K562 (cell line): ENCODE data around the gene ATP6V0D1. TPM values are rescaled to one million over a fixed set of nuclear protein-coding genes. Genes with fewer than 3 reads are reported as not detected.

Experiments used
- ATAC-seq: fragments of 200-7000 bp; cut with Tn5 transposase; 3 replicates; pipeline ENCODE4 v1.9.1; 2020; ENCODE audit warnings: moderate library complexity
- BruUV-seq: library from RNA; stranded (reverse); fragments of 400-500 nt; replicated peaks from 2 replicates; lab custom pipeline; 2021; lab: Mats Ljungman, UMichigan
- CTCF ChIA-PET: fragments of 300-600 bp; formaldehyde crosslinking; extraction: SDS; loops from one replicate; lab custom pipeline; 2021; ENCODE audit warnings: low intra/inter-chr PET ratio; lab: Yijun Ruan, JAX
- POLR2A ChIA-PET: fragments of 300-600, 350-650 bp; sonication (Branson Sonifier 250); formaldehyde crosslinking; extraction: SDS; loops from one replicate; lab custom pipeline; 2021; ENCODE audit warnings: antibody characterized with exemption, inconsistent platforms; lab: Yijun Ruan, JAX
- DNase-seq, 4 experiments: peaks; one replicate each; pipeline versions ENCODE4 v3.0.0 to v3.0.0-alpha.2; 2011 to 2018; ENCODE audit warnings: low spot score in 3 of 4, mixed read lengths in 3 of 4; ENCODE audit errors: extremely low read depth in 1 of 4
- FAIRE-seq: peaks from 2 replicates; lab custom pipeline; 2011; peaks lifted over from hg19 to GRCh38; lab: Jason Lieb, UNC
- H2AFZ ChIP-seq: 2 replicates; pipeline ENCODE4 v1.6.0; 2011; ENCODE audit warnings: low read depth, low read length, control low read depth, inconsistent platforms
- H3K27ac ChIP-seq: fragments of 200-600 bp; 3 replicates; pipeline ENCODE4 v1.8.0; 2011; ENCODE audit warnings: low read depth, mild to moderate bottlenecking, control low read depth, inconsistent platforms, low read length, moderate library complexity, mixed read lengths; ENCODE audit errors: extremely low read depth
- H3K27me3 ChIP-seq, 2 experiments: fragments of 300-600 bp in 1 of 2; 2 replicates in 1 of 2; 3 replicates in 1 of 2; pipeline versions ENCODE4 v1.6.0 to v1.8.0; 2011; ENCODE audit warnings: inconsistent platforms in 2 of 2, low read length in 2 of 2, mild to moderate bottlenecking in 1 of 2, mixed read lengths in 1 of 2, moderate library complexity in 1 of 2; ENCODE audit not compliant: control insufficient read depth in 2 of 2, insufficient read depth in 2 of 2
- H3K36me3 ChIP-seq: fragments of 300-600 bp; 3 replicates; pipeline ENCODE4 v1.8.0; 2011; ENCODE audit warnings: mild to moderate bottlenecking, low read length, inconsistent platforms; ENCODE audit not compliant: control insufficient read depth, insufficient read depth
- H3K4me1 ChIP-seq, 2 experiments: fragments of 200-600 bp in 1 of 2; replicated peaks in 1 of 2; 2 replicates in 1 of 2; 3 replicates in 1 of 2; pipeline versions ENCODE4 v1.5.1 to v1.8.0; 2011; ENCODE audit warnings: inconsistent platforms in 2 of 2, low read length in 2 of 2, mild to moderate bottlenecking in 1 of 2, mixed read lengths in 1 of 2, moderate library complexity in 1 of 2; ENCODE audit not compliant: control insufficient read depth in 2 of 2, insufficient read depth in 2 of 2
- H3K4me2 ChIP-seq: 2 replicates; pipeline ENCODE4 v1.6.1; 2011; ENCODE audit warnings: low read length, control low read depth, inconsistent platforms, mixed read lengths; ENCODE audit not compliant: insufficient read depth
- H3K4me3 ChIP-seq: fragments of 200-600 bp; sonication (generic), shearing (Covaris generic); 2 replicates; pipeline ENCODE4 v1.5.1; 2016; ENCODE audit warnings: control low read depth, inconsistent platforms
- H3K79me2 ChIP-seq: fragments of 200-600 bp; 3 replicates; pipeline ENCODE4 v1.8.0; 2011; ENCODE audit warnings: low read length, inconsistent platforms; ENCODE audit not compliant: control insufficient read depth, insufficient read depth
- H3K9ac ChIP-seq, 2 experiments: 2 replicates each; pipeline versions ENCODE4 v1.6.0 to v1.6.1; 2011; ENCODE audit warnings: low read depth in 2 of 2, low read length in 2 of 2, control low read depth in 1 of 2, inconsistent platforms in 1 of 2, mild to moderate bottlenecking in 1 of 2, mixed read lengths in 1 of 2; ENCODE audit not compliant: insufficient read depth in 1 of 2
- H3K9me1 ChIP-seq: one replicate; pipeline ENCODE4 v1.6.0; 2011; ENCODE audit warnings: inconsistent platforms, mild to moderate bottlenecking, low read length, moderate library complexity; ENCODE audit not compliant: control insufficient read depth, insufficient read depth
- H3K9me3 ChIP-seq: replicated peaks from 2 replicates; pipeline ENCODE4 v1.5.1; 2011; ENCODE audit warnings: low read depth, low read length, inconsistent platforms; ENCODE audit not compliant: control insufficient read depth, insufficient read depth
- H4K20me1 ChIP-seq: replicated peaks from 2 replicates; pipeline ENCODE4 v1.6.1; 2011; ENCODE audit warnings: low read length, inconsistent platforms, mixed read lengths; ENCODE audit not compliant: control insufficient read depth, insufficient read depth
- KDM5B ChIP-seq: fragments of 200-600 bp; sonication (generic); IDR thresholded peaks from 2 replicates; pipeline ENCODE4 v1.6.1; 2012; ENCODE audit warnings: low read depth, mild to moderate bottlenecking, moderate library complexity, low read length, control low read depth, inconsistent platforms; ENCODE audit not compliant: insufficient replicate concordance
- PTBP1 ChIP-seq: fragments of 200-400 bp; formaldehyde crosslinking; IDR thresholded peaks from 2 replicates; pipeline ENCODE4 v1.6.1; 2017; ENCODE audit warnings: low read depth, low read length
- SMAD2 ChIP-seq: fragments of 150-350 bp; IDR thresholded peaks from 2 replicates; pipeline ENCODE4 v1.6.1; 2014; ENCODE audit warnings: low read depth, mild to moderate bottlenecking, low read length
- SRSF1 ChIP-seq: fragments of 200-400 bp; formaldehyde crosslinking; IDR thresholded peaks from 2 replicates; pipeline ENCODE4 v1.6.1; 2017; ENCODE audit warnings: mild to moderate bottlenecking, low read depth, low read length, moderate library complexity
- SRSF3 ChIP-seq: fragments of 200-400 bp; formaldehyde crosslinking; IDR thresholded peaks from 2 replicates; pipeline ENCODE4 v1.6.1; 2016; ENCODE audit warnings: mild to moderate bottlenecking, low read length, moderate library complexity; ENCODE audit not compliant: insufficient read depth
- SRSF9 ChIP-seq: fragments of 200-400 bp; formaldehyde crosslinking; IDR thresholded peaks from 2 replicates; pipeline ENCODE4 v1.6.1; 2017; ENCODE audit warnings: low read depth, low read length, borderline replicate concordance
- TRIM28 ChIP-seq: fragments of 450-650 bp; IDR thresholded peaks from 2 replicates; pipeline ENCODE4 v1.6.1; 2017
- ZKSCAN1 ChIP-seq: fragments of 150-350 bp; IDR thresholded peaks from 2 replicates; pipeline ENCODE4 v1.6.1; 2016; ENCODE audit warnings: low read depth, low read length
- ZNF232 ChIP-seq: sonication (generic); formaldehyde crosslinking; IDR thresholded peaks from 2 replicates; pipeline ENCODE4 v1.8.0; 2022; ENCODE audit warnings: mild to moderate bottlenecking, missing genetic modification reagents
- ZNF79 ChIP-seq: fragments of 250-450 bp; sonication (Bioruptor Pico); IDR thresholded peaks from 2 replicates; pipeline ENCODE4 v1.4.0; 2020; ENCODE audit warnings: low read depth, mild to moderate bottlenecking, moderate library complexity
- WGBS: fragments of 100-300 bp; shearing (Covaris generic); methylation state at CpG from one replicate; pipeline ENCODE4 v1.1.6; 2016; ENCODE audit warnings: low coverage, mixed read lengths; ENCODE audit not compliant: insufficient coverage; ENCODE audit errors: missing lambda C conversion rate; 5-methylcytosine and 5-hydroxymethylcytosine counted together
- in situ Hi-C: fragments of 300-500 bp; cut with MboI; formaldehyde crosslinking; loops from 4 replicates; pipeline ENCODE4 v1.15.0; 2018; ENCODE audit warnings: inconsistent platforms, mixed read lengths
- intact Hi-C: fragments of 100-400 bp; cut with micrococcal nuclease; formaldehyde crosslinking; loops from 2 replicates; pipeline ENCODE4 v1.14.2; 2022
- polyA plus RNA-seq, 8 experiments: library from polyadenylated mRNA; depleted of rRNA in 4 of 8; stranded (reverse) in 5 of 8; unstranded in 3 of 8; fragments of >200 nt; fragmentation: Nextera tagmentation in 2 of 8; fragmentation: Illumina TruSeq in 1 of 8; extraction: Ambion mirVana in 2 of 8; extraction: Trizol in 1 of 8; gene quantifications; 2 replicates each; pipeline versions ENCODE4 v1.2.1 to v1.2.3, GENCODE V29; 2011 to 2014; ENCODE audit warnings: inconsistent platforms in 1 of 8, missing spikeins in 1 of 8
- total RNA-seq, 7 experiments: library from RNA; depleted of rRNA in 6 of 7; stranded (reverse); fragments of >200 nt in 6 of 7; fragmentation: Illumina TruSeq in 2 of 7; extraction: Trizol in 2 of 7; gene quantifications; 2 replicates each; pipeline versions ENCODE4 v1.2.1 to v1.2.3, GENCODE V29; 2011 to 2021; ENCODE audit warnings: low replicate concordance in 1 of 7
- TF ChIP-seq, protein P1 (sequence below): fragments of 450-650 bp; formaldehyde crosslinking; IDR thresholded peaks from 2 replicates; pipeline ENCODE4 v1.4.0; 2020; ENCODE audit warnings: mild to moderate bottlenecking
- TF ChIP-seq, protein P2 (sequence below): fragments of 200-800 bp; sonication (Bioruptor generic); IDR thresholded peaks from 2 replicates; pipeline ENCODE4 v1.6.1; 2017; ENCODE audit warnings: missing genetic modification characterization, missing compliant biosample characterization
- TF ChIP-seq, protein P3 (sequence below), 3 experiments: fragments of 200-800 bp in 1 of 3; sonication (Bioruptor generic) in 1 of 3; sonication (generic) in 1 of 3; formaldehyde crosslinking in 1 of 3; IDR thresholded peaks; 2 replicates each; pipeline versions ENCODE4 v1.6.1 to v1.8.0; 2016 to 2022; ENCODE audit warnings: mild to moderate bottlenecking in 2 of 3, missing compliant biosample characterization in 2 of 3, missing genetic modification characterization in 2 of 3, missing genetic modification reagents in 1 of 3
- TF ChIP-seq, protein P4 (sequence below): sonication (generic); formaldehyde crosslinking; IDR thresholded peaks from 2 replicates; pipeline ENCODE4 v1.5.0; 2020; ENCODE audit warnings: missing genetic modification reagents

Gene ATP6V0D1
- total and polyA plus RNA-seq, 9 of the 15 experiments (the other 6 are each of a cell fraction or from before 2014, with no cell fraction given) = 23.2 to 69.7 (median 45.6) TPM

DNA sequence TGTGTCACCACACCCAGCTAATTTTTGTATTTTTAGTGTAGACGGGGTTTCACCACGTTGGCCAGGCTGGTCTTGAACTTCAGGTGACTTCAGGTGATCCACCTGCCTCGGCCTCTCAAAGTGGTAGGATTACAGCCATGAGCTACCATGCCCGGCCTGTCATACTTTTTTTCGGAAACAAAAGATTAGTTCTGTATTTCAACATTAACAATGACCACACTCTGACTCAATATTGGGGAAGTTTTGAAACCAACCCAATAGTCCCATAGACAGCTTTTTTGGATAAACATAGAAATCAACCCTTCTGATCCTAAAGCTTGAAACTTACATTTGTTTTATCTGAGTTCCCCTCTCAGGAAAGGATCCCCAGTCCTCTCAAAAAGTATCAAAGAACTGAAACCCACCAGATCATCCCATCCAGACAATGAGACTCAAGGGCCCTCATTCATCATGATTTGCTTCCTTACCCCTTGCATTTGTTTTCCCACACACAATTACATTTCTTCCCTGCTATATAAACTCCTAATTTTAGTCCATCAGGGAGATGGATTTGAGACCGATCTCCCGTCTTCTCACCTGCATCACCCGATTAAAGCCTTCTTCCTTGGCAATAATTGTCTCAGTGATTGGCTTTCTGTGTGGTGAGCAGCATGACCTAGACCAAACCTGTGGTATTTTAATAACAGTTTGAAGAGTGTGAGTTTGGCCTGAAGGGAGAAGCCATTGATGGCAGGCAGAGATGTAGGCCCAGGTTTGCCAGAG is 9.6 kb upstream of the ATP6V0D1 start:
- Histone ChIP-seq H2AFZ (no peak overlapping the region), H3K27me3 (no peaks in the 10 kb centered on the region), H3K9me1 (no peaks in the 10 kb centered on the region), H4K20me1 (no peaks in the 10 kb centered on the region), H3K4me3 (no peak overlapping the region), H3K27ac (no peak overlapping the region), H3K36me3 (no peaks in the 10 kb centered on the region), H3K9ac (no peak overlapping the region), H3K4me2 (no peak overlapping the region), H3K9me3 (peaks cover 2% of the 10 kb centered on the region), H3K79me2 (no peaks in the 10 kb centered on the region), H3K4me1 (peaks cover 0 to 3% of the 10 kb centered on the region in 2 experiments; a peak in 2 of 5 replicates)
- intact Hi-C loops = no loop called here
- ChIA-PET CTCF (no interaction called here), POLR2A (interaction anchor here (1.0 to 1.7 kb wide), 2 partner anchors 10 to 29 kb away, joined by 3 to 7 read pairs; partner anchors contain the start of gene ATP6V0D1)
- in situ Hi-C loops = no loop called here
- ATAC-seq (no peak), FAIRE-seq (no peak), DNase-seq (no peak)
- no TSS peak for BruUV-seq
- WGBS = 62% methylated on average over 8 of the region's 8 CpGs
- TF ChIP-seq, protein P1, sequence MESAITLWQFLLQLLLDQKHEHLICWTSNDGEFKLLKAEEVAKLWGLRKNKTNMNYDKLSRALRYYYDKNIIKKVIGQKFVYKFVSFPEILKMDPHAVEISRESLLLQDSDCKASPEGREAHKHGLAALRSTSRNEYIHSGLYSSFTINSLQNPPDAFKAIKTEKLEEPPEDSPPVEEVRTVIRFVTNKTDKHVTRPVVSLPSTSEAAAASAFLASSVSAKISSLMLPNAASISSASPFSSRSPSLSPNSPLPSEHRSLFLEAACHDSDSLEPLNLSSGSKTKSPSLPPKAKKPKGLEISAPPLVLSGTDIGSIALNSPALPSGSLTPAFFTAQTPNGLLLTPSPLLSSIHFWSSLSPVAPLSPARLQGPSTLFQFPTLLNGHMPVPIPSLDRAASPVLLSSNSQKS (CRISPR knock-in tag) = no peak
- TF ChIP-seq SRSF1 (no peak), ZNF79 (CRISPR knock-in tag) (no peak), SMAD2 (no peak), SRSF9 (no peak), KDM5B (no peak), PTBP1 (no peak), SRSF3 (no peak), ZNF232 (no peak), TRIM28 (peak; percentile 70), ZKSCAN1 (no peak)
- TF ChIP-seq, protein P2, sequence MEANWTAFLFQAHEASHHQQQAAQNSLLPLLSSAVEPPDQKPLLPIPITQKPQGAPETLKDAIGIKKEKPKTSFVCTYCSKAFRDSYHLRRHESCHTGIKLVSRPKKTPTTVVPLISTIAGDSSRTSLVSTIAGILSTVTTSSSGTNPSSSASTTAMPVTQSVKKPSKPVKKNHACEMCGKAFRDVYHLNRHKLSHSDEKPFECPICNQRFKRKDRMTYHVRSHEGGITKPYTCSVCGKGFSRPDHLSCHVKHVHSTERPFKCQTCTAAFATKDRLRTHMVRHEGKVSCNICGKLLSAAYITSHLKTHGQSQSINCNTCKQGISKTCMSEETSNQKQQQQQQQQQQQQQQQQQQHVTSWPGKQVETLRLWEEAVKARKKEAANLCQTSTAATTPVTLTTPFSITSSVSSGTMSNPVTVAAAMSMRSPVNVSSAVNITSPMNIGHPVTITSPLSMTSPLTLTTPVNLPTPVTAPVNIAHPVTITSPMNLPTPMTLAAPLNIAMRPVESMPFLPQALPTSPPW = no peak
- TF ChIP-seq, protein P3, sequence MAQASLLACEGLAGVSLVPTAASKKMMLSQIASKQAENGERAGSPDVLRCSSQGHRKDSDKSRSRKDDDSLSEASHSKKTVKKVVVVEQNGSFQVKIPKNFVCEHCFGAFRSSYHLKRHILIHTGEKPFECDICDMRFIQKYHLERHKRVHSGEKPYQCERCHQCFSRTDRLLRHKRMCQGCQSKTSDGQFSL (CRISPR knock-in tag; IDR thresholded peaks at IDR 0.05) = no peak
- TF ChIP-seq, protein P3 (tag; IDR thresholded peaks at IDR 0.05) = no peak
- TF ChIP-seq, protein P4, sequence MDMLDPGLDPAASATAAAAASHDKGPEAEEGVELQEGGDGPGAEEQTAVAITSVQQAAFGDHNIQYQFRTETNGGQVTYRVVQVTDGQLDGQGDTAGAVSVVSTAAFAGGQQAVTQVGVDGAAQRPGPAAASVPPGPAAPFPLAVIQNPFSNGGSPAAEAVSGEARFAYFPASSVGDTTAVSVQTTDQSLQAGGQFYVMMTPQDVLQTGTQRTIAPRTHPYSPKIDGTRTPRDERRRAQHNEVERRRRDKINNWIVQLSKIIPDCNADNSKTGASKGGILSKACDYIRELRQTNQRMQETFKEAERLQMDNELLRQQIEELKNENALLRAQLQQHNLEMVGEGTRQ (CRISPR knock-in tag) = no peak
